GM19023 (cell line): ENCODE results near the gene PHKG2.

ENCODE experiments used
- ATAC-seq: cut with Tn5 transposase; IDR thresholded peaks from one replicate; pipeline ENCODE4 v1.9.1; 2021; ENCODE audit warnings: mild to moderate bottlenecking, moderate library complexity; ENCODE audit not compliant: unreplicated experiment

The PHKG2 gene

GRCh38 chr16:30725418-30725792 lies 22.8 kb upstream of the PHKG2 start:
- ATAC-seq = no peak

GRCh38 chr16:30728321-30728720 lies 19.9 kb upstream of the PHKG2 start:
- no peak for ATAC-seq

GRCh38 chr16:30728899-30729672 lies 19.1 kb upstream of the PHKG2 start:
- ATAC-seq = no peak

GRCh38 chr16:30731411-30731810 lies 16.8 kb upstream of the PHKG2 start:
- no peak for ATAC-seq

- ATAC-seq = no peak
Observed at GRCh38 chr16:30736995-30737793, 11.0 kb upstream of the PHKG2 start.

- ATAC-seq = no peak
Observed at GRCh38 chr16:30737794-30738648, 10.2 kb upstream of the PHKG2 start.

- ATAC-seq = no peak
Observed at GRCh38 chr16:30738984-30739951, 9.0 kb upstream of the PHKG2 start.

- no peak for ATAC-seq
Observed at GRCh38 chr16:30740364-30741251, 7.6 kb upstream of the PHKG2 start.

GRCh38 chr16:30741461-30741914 lies 6.7 kb upstream of the PHKG2 start:
- no peak for ATAC-seq

- no peak for ATAC-seq
Observed at GRCh38 chr16:30743716-30744115, 4.5 kb upstream of the PHKG2 start.

- no peak for ATAC-seq
Observed at GRCh38 chr16:30744183-30744582, 4.0 kb upstream of the PHKG2 start.

GRCh38 chr16:30745082-30745481 lies 3.1 kb upstream of the PHKG2 start:
- ATAC-seq = no peak

GRCh38 chr16:30746638-30747175 lies 1.5 kb upstream of the PHKG2 start:
- ATAC-seq = no peak

GRCh38 chr16:30747331-30747730 lies 894 bp upstream of the PHKG2 start:
- no peak for ATAC-seq

GRCh38 chr16:30748634-30749445 lies 615 bp downstream of the PHKG2 start:
- peak; percentile 20 for ATAC-seq

- ATAC-seq = no peak
Observed at GRCh38 chr16:30750201-30750600, 2.0 kb downstream of the PHKG2 start.

GRCh38 chr16:30750876-30751465 lies 2.7 kb downstream of the PHKG2 start:
- ATAC-seq = no peak

- ATAC-seq = no peak
Observed at GRCh38 chr16:30753596-30753995, 5.4 kb downstream of the PHKG2 start.
